Karpas-422 (cell line): ENCODE measurements around the gene BCAS3. TPM values are rescaled to one million over a fixed set of nuclear protein-coding genes. Genes with fewer than 3 reads are reported as not detected.
"Not testable (repeated sequence)": the region's sequence is repeated elsewhere in the genome, so short reads cannot be mapped to it uniquely, and the experiment has no call there.

Source experiments
- DNase-seq: peaks from one replicate; pipeline ENCODE4 v3.0.0-alpha.2; 2015
- H2AFZ ChIP-seq: fragments of 200-600 bp; sonication (generic); 2 replicates; pipeline ENCODE4 v1.6.1; 2014; ENCODE audit warnings: antibody characterized with exemption, low read length, mixed read lengths
- H3K27ac ChIP-seq: fragments of 200-600 bp; sonication (generic); 2 replicates; pipeline ENCODE4 v1.5.1; 2014; ENCODE audit warnings: mild to moderate bottlenecking, low read length, moderate library complexity
- H3K27me3 ChIP-seq: fragments of 200-600 bp; sonication (generic); 2 replicates; pipeline ENCODE4 v1.6.1; 2014; ENCODE audit warnings: low read length, mixed read lengths
- H3K36me3 ChIP-seq: fragments of 200-600 bp; sonication (generic); 2 replicates; pipeline ENCODE4 v1.6.1; 2014; ENCODE audit warnings: low read length, mixed read lengths; ENCODE audit not compliant: insufficient read depth
- H3K4me1 ChIP-seq: fragments of 200-600 bp; sonication (generic); 2 replicates; pipeline ENCODE4 v1.6.1; 2014; ENCODE audit warnings: mild to moderate bottlenecking, low read length, mixed read lengths
- H3K4me2 ChIP-seq: fragments of 200-600 bp; sonication (generic); 2 replicates; pipeline ENCODE4 v1.6.1; 2014; ENCODE audit warnings: low read length, low read depth, mild to moderate bottlenecking; ENCODE audit not compliant: poor library complexity, severe bottlenecking
- H3K4me3 ChIP-seq: fragments of 200-600 bp; sonication (generic); 2 replicates; pipeline ENCODE4 v1.5.1; 2014; ENCODE audit warnings: mild to moderate bottlenecking, antibody characterized with exemption, low read length, mixed read lengths
- H3K79me2 ChIP-seq: fragments of 200-600 bp; sonication (generic); 2 replicates; pipeline ENCODE4 v1.6.1; 2014; ENCODE audit warnings: mild to moderate bottlenecking, low read length, mixed read lengths
- H3K9ac ChIP-seq: fragments of 200-600 bp; sonication (generic); 2 replicates; pipeline ENCODE4 v1.6.0; 2014; ENCODE audit warnings: low read length
- H3K9me2 ChIP-seq: fragments of 200-600 bp; sonication (generic), shearing (Covaris generic); replicated peaks from 2 replicates; pipeline ENCODE4 v1.6.0; 2014; ENCODE audit warnings: mild to moderate bottlenecking, low read length, moderate library complexity; ENCODE audit not compliant: insufficient read depth
- H3K9me3 ChIP-seq: fragments of 300-700, 200-600 bp; sonication (generic); 2 replicates; pipeline ENCODE4 v1.6.1; 2014; ENCODE audit warnings: low read length, mixed read lengths
- H4K20me1 ChIP-seq: fragments of 200-600 bp; sonication (generic); 2 replicates; pipeline ENCODE4 v1.6.1; 2014; ENCODE audit warnings: mild to moderate bottlenecking, antibody characterized with exemption, low read length, low read depth; ENCODE audit not compliant: insufficient read depth
- total RNA-seq: library from RNA; depleted of rRNA; stranded (reverse); fragments of >200 nt; shearing (Covaris generic); gene quantifications from 2 replicates; pipeline ENCODE4 v1.2.3, GENCODE V29; 2014; ENCODE audit warnings: low replicate concordance

BCAS3 gene
- total RNA-seq, 1 experiment from 2014 or later = 42.6 TPM

DNA sequence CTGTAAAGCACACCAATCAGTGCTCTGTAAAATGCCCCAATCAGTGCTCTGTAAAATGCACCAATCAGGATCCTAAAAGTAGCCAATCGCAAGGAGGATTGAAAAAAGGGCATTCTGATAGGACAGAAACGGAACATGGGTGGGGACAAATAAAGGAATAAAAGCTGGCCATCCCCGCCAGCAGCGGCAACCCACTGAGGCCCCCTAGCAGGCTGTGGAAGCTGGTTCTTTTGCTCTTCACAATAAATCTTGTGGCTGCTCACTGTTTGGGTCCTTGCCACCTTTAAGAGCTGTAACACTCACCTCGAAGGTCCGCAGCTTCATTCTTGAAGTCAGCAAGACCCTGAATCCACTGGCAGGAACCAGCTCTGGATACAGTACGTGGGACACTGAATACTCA lies 559.6 kb downstream of the BCAS3 start:
- no peaks in the 10 kb centered on the region for H3K9me2 ChIP-seq
- H3K79me2 ChIP-seq = no peaks in the 10 kb centered on the region
- no peaks in the 10 kb centered on the region for H3K9me3 ChIP-seq
- H3K27me3 ChIP-seq = 0 out of 2 replicates have a peak, but pooled peaks cover 3% of the 10 kb centered on the region
- H2AFZ ChIP-seq = no peak overlapping the region
- 0 out of 2 replicates have a peak, but pooled peaks cover 2% of the 10 kb centered on the region for H4K20me1 ChIP-seq
- H3K4me1 ChIP-seq = peaks cover 12% of the 10 kb centered on the region
- no peak overlapping the region for H3K9ac ChIP-seq
- no peak overlapping the region for H3K27ac ChIP-seq
- H3K4me2 ChIP-seq = no peak overlapping the region
- no peak overlapping the region for H3K4me3 ChIP-seq
- no peak for DNase-seq
- H3K36me3 ChIP-seq = no peaks in the 10 kb centered on the region

DNA sequence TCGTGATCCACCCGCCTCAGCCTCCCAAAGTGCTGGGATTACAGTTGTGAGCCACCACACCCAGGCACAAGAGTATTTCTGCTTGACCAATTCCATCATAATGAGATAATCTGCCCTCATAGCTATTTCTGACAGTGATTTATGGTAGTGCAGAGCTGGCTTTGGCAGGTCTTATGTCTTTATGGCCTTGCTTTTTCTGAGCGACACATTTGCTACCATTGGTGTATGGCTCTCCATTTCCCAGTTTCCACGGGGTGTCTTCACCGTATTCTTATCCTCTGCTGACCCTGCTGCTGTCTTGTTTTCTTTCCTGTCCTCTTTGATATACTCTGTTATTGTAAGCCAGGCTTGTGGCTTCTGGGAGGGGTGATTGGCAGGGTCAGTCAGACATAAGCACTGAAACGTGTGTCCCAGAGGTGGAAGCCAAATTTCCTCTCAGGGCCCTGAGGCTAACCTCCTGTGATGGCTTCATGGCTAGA lies 560.8 kb downstream of the BCAS3 start:
- Histone ChIP-seq H3K9me2 (no peaks in the 10 kb centered on the region), H3K9me3 (no peaks in the 10 kb centered on the region), H3K9ac (no peak overlapping the region), H3K4me1 (peaks cover 12% of the 10 kb centered on the region), H2AFZ (no peak overlapping the region), H3K27ac (no peak overlapping the region), H3K27me3 (no peaks in the 10 kb centered on the region), H3K79me2 (no peaks in the 10 kb centered on the region), H3K36me3 (no peaks in the 10 kb centered on the region), H3K4me2 (no peak overlapping the region), H3K4me3 (no peak overlapping the region), H4K20me1 (no peaks in the 10 kb centered on the region)
- DNase-seq = no peak

DNA sequence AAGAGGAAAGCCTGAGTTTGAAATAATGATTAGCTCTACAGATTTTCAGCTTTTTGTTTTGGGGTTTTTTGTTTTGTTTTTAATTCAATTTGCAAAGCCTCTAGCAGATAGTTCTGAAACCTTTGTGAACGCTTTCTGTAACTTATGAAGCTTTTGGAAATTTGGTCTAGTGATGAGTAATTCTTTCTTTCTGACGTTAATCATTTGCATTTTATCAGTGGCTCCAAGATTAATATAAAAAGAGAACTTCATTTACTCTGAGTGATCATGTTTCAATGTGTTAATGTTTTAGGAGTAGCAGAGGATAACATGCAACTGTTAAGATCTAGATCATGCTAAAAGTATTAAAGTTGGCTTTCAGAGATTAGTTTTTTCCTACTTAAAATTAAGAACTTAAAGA lies 561.7 kb downstream of the BCAS3 start:
- no peaks in the 10 kb centered on the region for H3K9me2 ChIP-seq
- DNase-seq = no peak
- peaks cover 12% of the 10 kb centered on the region for H3K4me1 ChIP-seq
- H3K4me3 ChIP-seq = no peak overlapping the region
- no peak overlapping the region for H3K4me2 ChIP-seq
- H2AFZ ChIP-seq = no peak overlapping the region
- H3K27ac ChIP-seq = no peak overlapping the region
- H3K79me2 ChIP-seq = no peaks in the 10 kb centered on the region
- H3K27me3 ChIP-seq = no peaks in the 10 kb centered on the region
- no peaks in the 10 kb centered on the region for H3K9me3 ChIP-seq
- no peak overlapping the region for H3K9ac ChIP-seq
- H4K20me1 ChIP-seq = no peaks in the 10 kb centered on the region
- no peaks in the 10 kb centered on the region for H3K36me3 ChIP-seq

DNA sequence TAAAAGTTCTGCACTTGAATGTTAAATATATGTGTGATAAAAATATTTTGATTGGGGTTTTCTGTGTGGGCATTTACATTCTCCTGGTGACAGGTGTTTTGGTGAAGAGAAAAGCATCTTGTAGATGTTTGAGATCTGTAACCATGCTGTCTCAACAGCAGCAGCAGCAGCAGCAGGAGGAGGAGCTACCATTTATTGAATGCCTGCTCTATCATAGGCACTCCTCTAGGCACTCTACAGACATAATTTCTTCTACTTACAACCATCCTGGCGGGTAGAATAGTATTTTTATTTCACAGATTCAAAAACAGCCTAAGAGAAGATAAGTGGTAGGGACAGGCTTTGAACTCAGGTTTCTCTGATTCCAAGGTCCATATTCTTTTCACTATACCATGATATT lies 562.3 kb downstream of the BCAS3 start:
- H3K9me2 ChIP-seq = no peaks in the 10 kb centered on the region
- no peak overlapping the region for H3K4me3 ChIP-seq
- no peak overlapping the region for H3K27ac ChIP-seq
- no peaks in the 10 kb centered on the region for H3K36me3 ChIP-seq
- no peak overlapping the region for H3K9ac ChIP-seq
- H3K79me2 ChIP-seq = no peaks in the 10 kb centered on the region
- peaks cover 12% of the 10 kb centered on the region for H3K4me1 ChIP-seq
- H3K27me3 ChIP-seq = no peaks in the 10 kb centered on the region
- H2AFZ ChIP-seq = no peak overlapping the region
- H3K4me2 ChIP-seq = no peak overlapping the region
- DNase-seq = no peak
- no peaks in the 10 kb centered on the region for H4K20me1 ChIP-seq
- no peaks in the 10 kb centered on the region for H3K9me3 ChIP-seq

DNA sequence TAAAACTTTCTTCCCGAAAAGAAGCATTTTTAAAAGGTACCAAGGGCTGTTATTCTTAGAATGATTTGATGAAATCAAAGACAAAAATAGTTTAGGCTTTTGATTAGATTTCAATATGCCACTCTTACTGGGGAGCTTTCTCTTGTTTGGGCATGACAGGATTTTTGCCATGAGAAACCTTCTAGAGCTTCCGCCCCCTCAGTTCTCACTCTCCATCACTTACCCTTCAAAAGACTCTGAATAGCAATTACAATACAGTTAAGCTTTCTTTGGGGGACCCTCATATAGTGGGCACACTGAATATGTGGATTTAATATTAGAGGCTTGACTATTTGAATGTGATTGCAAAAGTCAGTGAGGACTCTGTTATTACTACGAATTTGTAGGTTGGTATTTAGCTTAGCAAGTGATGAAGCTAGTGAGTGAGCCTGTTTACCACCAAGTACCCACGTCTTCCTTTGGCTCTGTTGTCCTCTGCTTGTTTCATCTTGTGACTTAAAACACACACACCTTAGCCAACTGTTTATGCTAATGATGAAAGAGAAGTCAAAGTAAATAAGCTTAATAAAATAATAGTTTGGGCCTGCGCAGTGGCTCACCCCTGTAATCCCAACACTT lies 563.3 kb downstream of the BCAS3 start:
- Histone ChIP-seq H3K4me3 (no peak overlapping the region), H2AFZ (no peak overlapping the region), H3K9ac (no peak overlapping the region), H3K4me1 (peaks cover 12% of the 10 kb centered on the region), H3K27ac (no peak overlapping the region), H3K36me3 (no peaks in the 10 kb centered on the region), H3K9me3 (no peaks in the 10 kb centered on the region), H4K20me1 (no peaks in the 10 kb centered on the region), H3K9me2 (no peaks in the 10 kb centered on the region), H3K79me2 (no peaks in the 10 kb centered on the region), H3K4me2 (no peak overlapping the region), H3K27me3 (no peaks in the 10 kb centered on the region)
- DNase-seq = no peak

DNA sequence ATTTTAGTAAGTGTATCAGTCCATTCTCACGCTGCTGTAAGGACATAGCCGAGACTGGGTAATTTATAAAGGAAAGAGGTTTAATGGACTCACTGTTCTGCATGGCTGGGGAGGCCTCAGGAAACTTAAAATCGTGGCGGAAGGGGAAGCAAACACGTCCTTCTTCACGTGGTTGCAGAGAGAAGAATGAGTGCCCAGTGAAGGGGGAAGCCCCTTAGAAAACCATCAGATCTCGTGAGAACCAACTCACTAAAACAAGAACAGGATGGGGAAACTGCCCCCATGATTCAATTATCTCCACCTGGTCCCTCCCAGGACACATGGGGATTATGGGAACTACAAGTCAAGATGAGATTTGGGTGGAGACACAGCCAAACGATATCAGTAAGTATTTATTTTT lies 567.3 kb downstream of the BCAS3 start:
- not testable (repeated sequence) for H3K9ac ChIP-seq, H2AFZ ChIP-seq, H3K4me3 ChIP-seq, DNase-seq, H3K79me2 ChIP-seq, H3K4me1 ChIP-seq, H3K9me3 ChIP-seq, H3K9me2 ChIP-seq, H3K4me2 ChIP-seq, H3K27ac ChIP-seq, H3K27me3 ChIP-seq, H4K20me1 ChIP-seq, H3K36me3 ChIP-seq

DNA sequence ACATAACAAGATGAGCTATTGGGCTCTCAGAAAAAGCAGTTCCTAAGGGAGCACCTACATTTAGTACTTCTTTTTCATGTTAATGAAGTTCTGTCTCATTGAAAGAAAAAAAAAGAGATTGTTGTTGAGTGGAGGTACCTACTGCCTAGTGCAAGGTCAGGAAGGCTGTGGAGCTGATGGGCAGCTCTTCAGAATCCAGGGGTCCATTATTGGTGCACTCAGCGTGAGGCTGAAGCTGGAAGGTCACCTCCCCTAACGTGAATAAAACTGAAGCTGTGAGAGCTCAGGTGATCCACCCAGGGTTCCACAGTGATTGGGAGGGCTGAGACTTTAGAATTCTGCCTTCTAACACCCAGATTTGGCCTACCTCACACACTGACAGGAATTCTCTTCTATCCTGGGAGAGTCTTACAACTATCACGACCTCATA lies 568.1 kb downstream of the BCAS3 start:
- Histone ChIP-seq H4K20me1 (no peaks in the 10 kb centered on the region), H2AFZ (no peak overlapping the region), H3K9me3 (no peaks in the 10 kb centered on the region), H3K27ac (no peak overlapping the region), H3K27me3 (no peaks in the 10 kb centered on the region), H3K79me2 (no peaks in the 10 kb centered on the region), H3K36me3 (no peaks in the 10 kb centered on the region), H3K4me2 (no peak overlapping the region), H3K9me2 (no peaks in the 10 kb centered on the region), H3K9ac (no peak overlapping the region), H3K4me1 (peaks cover 5% of the 10 kb centered on the region), H3K4me3 (no peak overlapping the region)
- DNase-seq = no peak

DNA sequence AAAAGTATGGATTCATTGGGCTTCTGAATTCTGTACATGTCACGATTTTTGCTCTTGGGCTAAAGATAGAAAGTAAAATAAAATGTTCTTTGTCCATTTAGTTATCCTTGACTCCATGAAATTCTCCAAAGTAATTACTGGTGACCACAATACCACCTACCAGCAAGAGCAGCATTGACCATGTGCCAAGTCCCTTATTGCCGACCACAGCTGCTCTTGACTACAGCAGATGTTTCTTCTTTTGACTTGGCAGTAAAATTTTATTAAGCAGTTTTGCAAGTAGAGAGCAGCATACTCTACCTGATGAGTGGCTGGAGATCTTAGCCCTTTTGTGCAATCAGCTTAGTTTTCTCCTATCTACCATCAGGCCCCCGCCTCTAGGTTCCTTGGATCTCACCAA lies 569.8 kb downstream of the BCAS3 start:
- H3K27ac ChIP-seq = no peak overlapping the region
- no peaks in the 10 kb centered on the region for H3K9me2 ChIP-seq
- H3K4me1 ChIP-seq = peaks cover 8% of the 10 kb centered on the region
- H3K9ac ChIP-seq = no peak overlapping the region
- DNase-seq = no peak
- no peaks in the 10 kb centered on the region for H3K36me3 ChIP-seq
- H3K27me3 ChIP-seq = no peaks in the 10 kb centered on the region
- no peaks in the 10 kb centered on the region for H3K79me2 ChIP-seq
- no peak overlapping the region for H3K4me3 ChIP-seq
- H3K9me3 ChIP-seq = no peaks in the 10 kb centered on the region
- no peak overlapping the region for H3K4me2 ChIP-seq
- no peaks in the 10 kb centered on the region for H4K20me1 ChIP-seq
- H2AFZ ChIP-seq = no peak overlapping the region
